H1 (cell line): ENCODE results near the gene EOGT. TPM values are rescaled to one million over a fixed set of nuclear protein-coding genes. Genes with fewer than 3 reads are reported as not detected.

Source experiments
- BACH1 ChIP-seq: IDR thresholded peaks from 2 replicates; pipeline ENCODE4 v1.6.1; 2012; ENCODE audit warnings: low read length, improper control_type of control experiment
- CHD2 ChIP-seq: IDR thresholded peaks from 2 replicates; pipeline ENCODE4 v1.6.1; 2012; ENCODE audit warnings: low read length, improper control_type of control experiment
- EGR1 ChIP-seq: IDR thresholded peaks from 2 replicates; pipeline ENCODE4 v1.6.1; 2011; ENCODE audit warnings: low read depth, low read length, borderline replicate concordance
- EZH2 ChIP-seq: fragments of 200-600 bp; sonication (generic); IDR thresholded peaks from 2 replicates; pipeline ENCODE4 v1.7.1; 2012; ENCODE audit warnings: low read depth, mild to moderate bottlenecking, moderate library complexity, low read length, inconsistent platforms; ENCODE audit not compliant: severe bottlenecking
- GABPA ChIP-seq: IDR thresholded peaks from 2 replicates; pipeline ENCODE4 v1.6.1; 2011; ENCODE audit warnings: mild to moderate bottlenecking, low read length, moderate library complexity, borderline replicate concordance; ENCODE audit not compliant: insufficient read depth
- HDAC2 ChIP-seq, 2 experiments: fragments of 300-600 bp in 1 of 2; sonication (generic) in 1 of 2; IDR thresholded peaks; 2 replicates each; pipeline ENCODE4 v1.6.1; 2011 to 2012; ENCODE audit warnings: low read depth in 2 of 2, low read length in 2 of 2, mild to moderate bottlenecking in 2 of 2, moderate library complexity in 2 of 2, borderline replicate concordance in 1 of 2, inconsistent platforms in 1 of 2
- KDM5A ChIP-seq: fragments of 200-600 bp; IDR thresholded peaks from 2 replicates; pipeline ENCODE4 v1.7.1; 2012; ENCODE audit warnings: mild to moderate bottlenecking, low read length, inconsistent platforms, mixed read lengths
- MAFK ChIP-seq: IDR thresholded peaks from 2 replicates; pipeline ENCODE4 v1.6.1; 2012; ENCODE audit warnings: low read depth, mild to moderate bottlenecking, improper control_type of control experiment, low read length
- NRF1 ChIP-seq: IDR thresholded peaks from 2 replicates; pipeline ENCODE4 v1.6.1; 2011; ENCODE audit warnings: mild to moderate bottlenecking, low read depth, low read length, improper control_type of control experiment
- PHF8 ChIP-seq: fragments of 200-600 bp; sonication (generic); conservative IDR thresholded peaks from 2 replicates; pipeline ENCODE4 v1.7.1; 2012; ENCODE audit warnings: low read depth, mild to moderate bottlenecking, inconsistent platforms, low read length, moderate library complexity
- RFX5 ChIP-seq: IDR thresholded peaks from 2 replicates; pipeline ENCODE4 v1.6.1; 2011; ENCODE audit warnings: low read depth, low read length, improper control_type of control experiment, borderline replicate concordance
- RXRA ChIP-seq: IDR thresholded peaks from 2 replicates; pipeline ENCODE4 v1.6.1; 2011; ENCODE audit warnings: low read depth, mild to moderate bottlenecking, low read length, moderate library complexity; ENCODE audit not compliant: insufficient read depth
- SIN3A ChIP-seq, 2 experiments: IDR thresholded peaks in 1 of 2; conservative IDR thresholded peaks in 1 of 2; 2 replicates each; pipeline ENCODE4 v1.6.1; 2011 to 2012; ENCODE audit warnings: low read length in 2 of 2, improper control_type of control experiment in 1 of 2, low read depth in 1 of 2, mild to moderate bottlenecking in 1 of 2
- SIX5 ChIP-seq: IDR thresholded peaks from 2 replicates; pipeline ENCODE4 v1.6.1; 2011; ENCODE audit warnings: mild to moderate bottlenecking, low read depth, low read length
- SP1 ChIP-seq: IDR thresholded peaks from 2 replicates; pipeline ENCODE4 v1.6.1; 2011; ENCODE audit warnings: low read depth, low read length
- SRF ChIP-seq: IDR thresholded peaks from 2 replicates; pipeline ENCODE4 v1.6.1; 2011; ENCODE audit warnings: mild to moderate bottlenecking, low read depth, low read length, moderate library complexity
- TAF1 ChIP-seq: IDR thresholded peaks from 2 replicates; pipeline ENCODE4 v1.6.1; 2011; ENCODE audit warnings: mild to moderate bottlenecking, low read depth, low read length
- TAF7 ChIP-seq: optimal IDR thresholded peaks from 2 replicates; pipeline ENCODE3; 2011; ENCODE audit warnings: low read depth, mild to moderate bottlenecking, inconsistent platforms, low read length, moderate library complexity, borderline replicate concordance
- polyA plus RNA-seq, 7 experiments: library from polyadenylated mRNA; depleted of rRNA in 3 of 7; stranded (reverse) in 5 of 7; unstranded in 2 of 7; fragments of >200 nt in 5 of 7; fragments of 200-250 nt in 2 of 7; gene quantifications; 1 replicate in 5 of 7; 2 replicates in 1 of 7; 4 replicates in 1 of 7; pipeline versions ENCODE4 v1.2.1 to v1.2.3, GENCODE V29; 2011 to 2013; ENCODE audit warnings: missing spikeins in 2 of 7, mixed read lengths in 2 of 7
- total RNA-seq: library from RNA; stranded (reverse); fragmentation: NEBNext Ultra II Directional; extraction: Animal tissue kit (Norgen Biotek cat#: 25700); gene quantifications from 2 replicates; pipeline ENCODE4 v1.2.1, GENCODE V29; 2021
- TF ChIP-seq, protein P1 (sequence below), 3 experiments: IDR thresholded peaks; 1 replicate in 2 of 3; 2 replicates in 1 of 3; pipeline versions ENCODE4 v1.5.1 to v1.6.1; 2011; ENCODE audit warnings: low read length in 3 of 3, mild to moderate bottlenecking in 3 of 3, inconsistent platforms in 2 of 3, low read depth in 1 of 3, moderate library complexity in 1 of 3; ENCODE audit not compliant: insufficient read depth in 1 of 3; ENCODE audit errors: control extremely low read depth in 1 of 3
- TF ChIP-seq, protein P2 (sequence below): IDR thresholded peaks from 2 replicates; pipeline ENCODE4 v1.6.1; 2011; ENCODE audit warnings: low read length, improper control_type of control experiment

EOGT gene
- total and polyA plus RNA-seq, 2 of the 8 experiments (the other 6 are each of a cell fraction or from before 2014, with no cell fraction given): 6.7 to 20.7 TPM

DNA sequence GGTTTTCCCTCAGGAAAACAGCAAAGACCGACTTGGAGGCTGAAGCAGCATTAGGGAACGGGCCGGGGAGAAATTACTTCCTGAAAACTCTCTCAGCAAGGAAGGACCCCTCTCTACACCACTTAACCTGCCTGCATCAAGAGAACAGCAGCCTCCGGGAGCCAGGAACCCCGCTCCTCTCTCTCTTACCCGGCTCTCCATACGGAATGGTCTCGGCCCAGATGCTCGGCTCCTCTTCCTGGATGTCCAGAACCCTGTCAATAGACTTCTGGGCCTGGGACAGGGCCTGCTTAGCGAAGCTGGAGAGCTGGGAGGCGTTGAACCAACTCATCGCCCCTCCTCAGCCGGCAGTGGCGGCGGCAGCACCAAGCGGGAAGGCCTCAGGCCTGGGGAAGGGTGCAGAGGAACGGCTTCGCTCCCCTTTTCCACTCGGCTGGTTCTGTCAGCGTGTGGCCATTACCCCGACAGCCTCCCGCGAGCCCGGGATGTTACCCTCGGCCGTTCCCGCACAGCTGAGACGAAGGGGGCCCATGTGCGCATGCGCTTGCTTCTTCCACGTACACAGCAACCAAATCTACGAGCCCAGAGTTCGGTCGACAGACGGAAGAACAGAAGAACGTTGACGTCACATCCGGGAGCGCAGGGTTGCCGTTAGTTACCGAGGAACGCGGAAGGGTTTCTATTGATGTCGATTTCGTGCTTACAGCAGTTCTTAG, 38.4 kb upstream of the EOGT start, which contains the start of gene TMF1 (continued):
- TF ChIP-seq PHF8: peak; percentile 79
- peak; percentile 58 for TF ChIP-seq TAF1
- TF ChIP-seq HDAC2 (IDR thresholded peaks at IDR 0.05; ENCODE audit: borderline replicate concordance in 1 of 2, low read depth in 2 of 2, low read length in 2 of 2): 0 out of 4 replicates have a peak, but pooled peaks of 1 of the 2 experiments have one; percentile 66
- peak; percentile 76 for TF ChIP-seq CHD2
- no peak for TF ChIP-seq TAF7
- TF ChIP-seq SP1: no peak
- TF ChIP-seq EZH2: no peak
- no peak for TF ChIP-seq KDM5A
- TF ChIP-seq NRF1: peak; percentile 78
- TF ChIP-seq, protein P1, sequence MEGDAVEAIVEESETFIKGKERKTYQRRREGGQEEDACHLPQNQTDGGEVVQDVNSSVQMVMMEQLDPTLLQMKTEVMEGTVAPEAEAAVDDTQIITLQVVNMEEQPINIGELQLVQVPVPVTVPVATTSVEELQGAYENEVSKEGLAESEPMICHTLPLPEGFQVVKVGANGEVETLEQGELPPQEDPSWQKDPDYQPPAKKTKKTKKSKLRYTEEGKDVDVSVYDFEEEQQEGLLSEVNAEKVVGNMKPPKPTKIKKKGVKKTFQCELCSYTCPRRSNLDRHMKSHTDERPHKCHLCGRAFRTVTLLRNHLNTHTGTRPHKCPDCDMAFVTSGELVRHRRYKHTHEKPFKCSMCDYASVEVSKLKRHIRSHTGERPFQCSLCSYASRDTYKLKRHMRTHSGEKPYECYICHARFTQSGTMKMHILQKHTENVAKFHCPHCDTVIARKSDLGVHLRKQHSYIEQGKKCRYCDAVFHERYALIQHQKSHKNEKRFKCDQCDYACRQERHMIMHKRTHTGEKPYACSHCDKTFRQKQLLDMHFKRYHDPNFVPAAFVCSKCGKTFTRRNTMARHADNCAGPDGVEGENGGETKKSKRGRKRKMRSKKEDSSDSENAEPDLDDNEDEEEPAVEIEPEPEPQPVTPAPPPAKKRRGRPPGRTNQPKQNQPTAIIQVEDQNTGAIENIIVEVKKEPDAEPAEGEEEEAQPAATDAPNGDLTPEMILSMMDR (IDR thresholded peaks at IDR 0.05; ENCODE audit: control extremely low read depth in 1 of 3, insufficient read depth in 1 of 3, low read depth in 1 of 3, low read length in 3 of 3): no peak
- no peak for TF ChIP-seq BACH1
- no peak for TF ChIP-seq MAFK
- no peak for TF ChIP-seq EGR1
- TF ChIP-seq, protein P2, sequence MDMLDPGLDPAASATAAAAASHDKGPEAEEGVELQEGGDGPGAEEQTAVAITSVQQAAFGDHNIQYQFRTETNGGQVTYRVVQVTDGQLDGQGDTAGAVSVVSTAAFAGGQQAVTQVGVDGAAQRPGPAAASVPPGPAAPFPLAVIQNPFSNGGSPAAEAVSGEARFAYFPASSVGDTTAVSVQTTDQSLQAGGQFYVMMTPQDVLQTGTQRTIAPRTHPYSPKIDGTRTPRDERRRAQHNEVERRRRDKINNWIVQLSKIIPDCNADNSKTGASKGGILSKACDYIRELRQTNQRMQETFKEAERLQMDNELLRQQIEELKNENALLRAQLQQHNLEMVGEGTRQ: no peak
- TF ChIP-seq SIX5: no peak
- peak; percentile 81; the same call in 1 of the 2 replicates for TF ChIP-seq GABPA
- no peak for TF ChIP-seq RFX5
- peak; percentile 78 to 85; a peak in 2 of 4 replicates for TF ChIP-seq SIN3A (conservative IDR thresholded peaks at IDR 0.05 in 1 of 2, IDR thresholded peaks at IDR 0.05 in 1 of 2; ENCODE audit: low read depth in 1 of 2, low read length in 2 of 2)
- no peak for TF ChIP-seq SRF
- TF ChIP-seq RXRA: no peak
